ENCODE results near the gene ARRDC3.

GRCh38 chr5:91343916-91344315 is 39.2 kb downstream of the ARRDC3 start:
- TF ChIP-seq POLR2AphosphoS5 (IDR thresholded peaks at IDR 0.05): no peak
- no peak for TF ChIP-seq CTCF (IDR thresholded peaks at IDR 0.05)

Data from breast epithelium (tissue), 3 donors.